ENCODE results near the gene USP6NL. TPM values are rescaled to one million over a fixed set of nuclear protein-coding genes. Genes with fewer than 3 reads are reported as not detected.

The USP6NL gene
- total RNA-seq, 4 donors from 2014 or later = 28.8 to 56.4 (median 34.0) TPM

- Histone ChIP-seq H3K4me3 (no peak overlapping the region), H3K36me3 (peaks cover 0 to 6% (median 0%) of the 10 kb centered on the region in 3 donors), H3K27ac (no peak overlapping the region), H3K9me3 (no peaks in the 10 kb centered on the region), H3K4me1 (peaks cover 0 to 28% (median 0%) of the 10 kb centered on the region in 3 donors), H3K27me3 (no peaks in the 10 kb centered on the region)
- intact Hi-C loops (cut with DNase I) = no loop called here
- no peak for DNase-seq
- no peak for TF ChIP-seq POLR2A (IDR thresholded peaks at IDR 0.05)
- TF ChIP-seq CTCF (IDR thresholded peaks at IDR 0.05) = no peak
- 69 to 73% methylated on average over 3 of the region's 3 CpGs for WGBS, 2 donors
Observed at GRCh38 chr10:11588873-11589574, 22.4 kb downstream of the USP6NL start.

- H3K9me3 ChIP-seq = no peaks in the 10 kb centered on the region
- WGBS, 2 donors = 74 to 79% methylated on average over 4 of the region's 4 CpGs
- H3K4me1 ChIP-seq = peaks cover 0 to 28% (median 0%) of the 10 kb centered on the region in 3 donors
- H3K27me3 ChIP-seq = no peaks in the 10 kb centered on the region
- DNase-seq = no peak
- no peak for TF ChIP-seq POLR2A (IDR thresholded peaks at IDR 0.05)
- TF ChIP-seq CTCF (IDR thresholded peaks at IDR 0.05) = no peak
- intact Hi-C loops (cut with DNase I) = no loop called here
- no peak overlapping the region for H3K27ac ChIP-seq
- H3K36me3 ChIP-seq = no peaks in the 10 kb centered on the region
- no peak overlapping the region for H3K4me3 ChIP-seq
Observed at GRCh38 chr10:11587722-11588259, 23.7 kb downstream of the USP6NL start.

- no peaks in the 10 kb centered on the region for H3K27me3 ChIP-seq
- intact Hi-C loops (cut with DNase I) = no loop called here
- no peak for DNase-seq
- no peaks in the 10 kb centered on the region for H3K36me3 ChIP-seq
- no peak overlapping the region for H3K27ac ChIP-seq
- no peak overlapping the region for H3K4me3 ChIP-seq
- TF ChIP-seq POLR2A (IDR thresholded peaks at IDR 0.05) (no peak), CTCF (IDR thresholded peaks at IDR 0.05) (no peak)
- H3K4me1 ChIP-seq = peaks cover 0 to 28% (median 0%) of the 10 kb centered on the region in 3 donors
- H3K9me3 ChIP-seq = no peaks in the 10 kb centered on the region
Observed at GRCh38 chr10:11586170-11586569, 25.3 kb downstream of the USP6NL start.

GRCh38 chr10:11581213-11581612, 30.2 kb downstream of the USP6NL start:
- 23 to 26% methylated on average over 2 of the region's 2 CpGs for WGBS, 2 donors
- Histone ChIP-seq H3K27me3 (no peaks in the 10 kb centered on the region), H3K36me3 (no peaks in the 10 kb centered on the region), H3K27ac (no peak overlapping the region), H3K4me1 (peaks cover 0 to 6% (median 0%) of the 10 kb centered on the region in 3 donors), H3K9me3 (no peaks in the 10 kb centered on the region), H3K4me3 (no peak overlapping the region)
- no peak for TF ChIP-seq CTCF (IDR thresholded peaks at IDR 0.05)
- TF ChIP-seq POLR2A (IDR thresholded peaks at IDR 0.05) = no peak
- intact Hi-C loops (cut with DNase I) = no loop called here
- DNase-seq = no peak

GRCh38 chr10:11579885-11580284, 31.6 kb downstream of the USP6NL start:
- Histone ChIP-seq H3K27me3 (no peaks in the 10 kb centered on the region), H3K27ac (no peak overlapping the region), H3K4me1 (no peaks in the 10 kb centered on the region), H3K36me3 (no peaks in the 10 kb centered on the region), H3K4me3 (no peak overlapping the region), H3K9me3 (no peaks in the 10 kb centered on the region)
- 89 to 98% methylated on average over 6 of the region's 6 CpGs for WGBS, 2 donors
- no peak for TF ChIP-seq POLR2A (IDR thresholded peaks at IDR 0.05)
- TF ChIP-seq CTCF (IDR thresholded peaks at IDR 0.05) = no peak
- DNase-seq = no peak
- intact Hi-C loops (cut with DNase I) = no loop called here
